ENCODE results near the gene SLC4A3.
A peak's percentile ranks its signal among the peaks of the same experiment; 100 is the strongest.

SLC4A3 gene

GRCh38 chr2:219609149-219609750 lies 18.2 kb upstream of the SLC4A3 start:
- Histone ChIP-seq H2BK120ac (ENCODE audit: low read depth, low read length) (no peak overlapping the region), H2BK5ac (ENCODE audit: low read length) (peak overlapping the region; percentile 53), H3K4me1 (ENCODE audit: control insufficient read depth in 2 of 2, insufficient read depth in 1 of 2, low read depth in 1 of 2, low read length in 2 of 2) (no peaks in the 10 kb centered on the region), H3K36me3 (replicated peaks in 1 of 2; ENCODE audit: control insufficient read depth in 2 of 2, insufficient read depth in 2 of 2, low read length in 2 of 2) (peaks cover 3 to 50% of the 10 kb centered on the region in 2 donors), H3K9me3 (replicated peaks in 1 of 2; ENCODE audit: control insufficient read depth in 2 of 2, insufficient read depth in 1 of 2, low read depth in 1 of 2, low read length in 2 of 2) (no peaks in the 10 kb centered on the region), H2BK12ac (ENCODE audit: low read length) (no peak overlapping the region), H2AK5ac (ENCODE audit: low read depth, low read length) (no peak overlapping the region), H3K4me2 (ENCODE audit: insufficient read depth, low read length, poor library complexity, severe bottlenecking) (no peak overlapping the region), H2AFZ (ENCODE audit: low read length) (no peak overlapping the region), H3K27me3 (ENCODE audit: control insufficient read depth in 3 of 3, insufficient read depth in 3 of 3, low read depth in 1 of 3, low read length in 3 of 3) (no peaks in the 10 kb centered on the region), H3K18ac (ENCODE audit: low read length) (no peak overlapping the region), H3K4me3 (ENCODE audit: low read length in 2 of 2) (no peak overlapping the region), H4K91ac (ENCODE audit: low read depth, low read length, poor library complexity) (no peak overlapping the region), H4K8ac (ENCODE audit: low read depth, low read length) (no peak overlapping the region), H3K4ac (ENCODE audit: low read length) (no peak overlapping the region), H2BK15ac (ENCODE audit: low read length) (no peak overlapping the region), H3K23ac (ENCODE audit: low read depth, low read length, poor library complexity) (no peak overlapping the region), H3K79me1 (ENCODE audit: low read depth, low read length) (no peaks in the 10 kb centered on the region), H3K27ac (replicated peaks; ENCODE audit: low read length) (no peak overlapping the region), H3K14ac (ENCODE audit: low read length) (peak overlapping the region; percentile 21), H3K9ac (ENCODE audit: low read depth, low read length, poor library complexity) (no peak overlapping the region)
- DNase-seq (ENCODE audit: low spot score), result no peak
- WGBS, 2 donors (ENCODE audit: extremely low coverage in 2 of 2, insufficient read length in 2 of 2, insufficient replicate concordance in 1 of 2), result no CpG with 5 or more reads among the region's 13 CpGs

GRCh38 chr2:219611306-219611705 lies 16.1 kb upstream of the SLC4A3 start:
- H3K14ac ChIP-seq (ENCODE audit: low read length), result no peak overlapping the region
- no peak for DNase-seq (ENCODE audit: low spot score)
- H3K18ac ChIP-seq (ENCODE audit: low read length), result peak overlapping the region; percentile 38
- H3K27me3 ChIP-seq (ENCODE audit: control insufficient read depth in 3 of 3, insufficient read depth in 3 of 3, low read depth in 1 of 3, low read length in 3 of 3), result no peaks in the 10 kb centered on the region
- H3K27ac ChIP-seq (replicated peaks; ENCODE audit: low read length), result no peak overlapping the region
- H2BK15ac ChIP-seq (ENCODE audit: low read length), result no peak overlapping the region
- H2BK5ac ChIP-seq (ENCODE audit: low read length), result no peak overlapping the region
- no peaks in the 10 kb centered on the region for H3K79me1 ChIP-seq (ENCODE audit: low read depth, low read length)
- no peak overlapping the region for H3K23ac ChIP-seq (ENCODE audit: low read depth, low read length, poor library complexity)
- H3K4ac ChIP-seq (ENCODE audit: low read length), result no peak overlapping the region
- H3K4me3 ChIP-seq (ENCODE audit: low read length in 2 of 2), result no peak overlapping the region
- no peak overlapping the region for H4K8ac ChIP-seq (ENCODE audit: low read depth, low read length)
- H3K9me3 ChIP-seq (replicated peaks in 1 of 2; ENCODE audit: control insufficient read depth in 2 of 2, insufficient read depth in 1 of 2, low read depth in 1 of 2, low read length in 2 of 2), result no peaks in the 10 kb centered on the region
- H2BK12ac ChIP-seq (ENCODE audit: low read length), result no peak overlapping the region
- no peaks in the 10 kb centered on the region for H3K4me1 ChIP-seq (ENCODE audit: control insufficient read depth in 2 of 2, insufficient read depth in 1 of 2, low read depth in 1 of 2, low read length in 2 of 2)
- H3K36me3 ChIP-seq (replicated peaks in 1 of 2; ENCODE audit: control insufficient read depth in 2 of 2, insufficient read depth in 2 of 2, low read length in 2 of 2), result peaks cover 2 to 49% of the 10 kb centered on the region in 2 donors
- H2AK5ac ChIP-seq (ENCODE audit: low read depth, low read length), result no peak overlapping the region
- H3K4me2 ChIP-seq (ENCODE audit: insufficient read depth, low read length, poor library complexity, severe bottlenecking), result no peak overlapping the region
- WGBS, 2 donors (ENCODE audit: extremely low coverage in 2 of 2, insufficient read length in 2 of 2, insufficient replicate concordance in 1 of 2), result no CpG with 5 or more reads among the region's 9 CpGs
- peak overlapping the region; percentile 61 for H2BK120ac ChIP-seq (ENCODE audit: low read depth, low read length)
- H3K9ac ChIP-seq (ENCODE audit: low read depth, low read length, poor library complexity), result no peak overlapping the region
- no peak overlapping the region for H2AFZ ChIP-seq (ENCODE audit: low read length)
- H4K91ac ChIP-seq (ENCODE audit: low read depth, low read length, poor library complexity), result no peak overlapping the region

- Histone ChIP-seq H3K4me3 (ENCODE audit: low read length in 2 of 2) (no peak overlapping the region), H2AK5ac (ENCODE audit: low read depth, low read length) (no peak overlapping the region), H3K9me3 (replicated peaks in 1 of 2; ENCODE audit: control insufficient read depth in 2 of 2, insufficient read depth in 1 of 2, low read depth in 1 of 2, low read length in 2 of 2) (no peaks in the 10 kb centered on the region), H3K14ac (ENCODE audit: low read length) (no peak overlapping the region), H3K4ac (ENCODE audit: low read length) (no peak overlapping the region), H2BK15ac (ENCODE audit: low read length) (no peak overlapping the region), H3K18ac (ENCODE audit: low read length) (no peak overlapping the region), H3K23ac (ENCODE audit: low read depth, low read length, poor library complexity) (no peak overlapping the region), H3K9ac (ENCODE audit: low read depth, low read length, poor library complexity) (no peak overlapping the region), H3K4me1 (ENCODE audit: control insufficient read depth in 2 of 2, insufficient read depth in 1 of 2, low read depth in 1 of 2, low read length in 2 of 2) (no peaks in the 10 kb centered on the region), H2AFZ (ENCODE audit: low read length) (no peak overlapping the region), H2BK120ac (ENCODE audit: low read depth, low read length) (peak overlapping the region; percentile 61), H3K79me1 (ENCODE audit: low read depth, low read length) (no peaks in the 10 kb centered on the region), H3K27ac (replicated peaks; ENCODE audit: low read length) (no peak overlapping the region), H3K36me3 (replicated peaks in 1 of 2; ENCODE audit: control insufficient read depth in 2 of 2, insufficient read depth in 2 of 2, low read length in 2 of 2) (peaks cover 2 to 43% of the 10 kb centered on the region in 2 donors), H2BK12ac (ENCODE audit: low read length) (no peak overlapping the region), H2BK5ac (ENCODE audit: low read length) (no peak overlapping the region), H4K91ac (ENCODE audit: low read depth, low read length, poor library complexity) (no peak overlapping the region), H3K4me2 (ENCODE audit: insufficient read depth, low read length, poor library complexity, severe bottlenecking) (no peak overlapping the region), H3K27me3 (ENCODE audit: control insufficient read depth in 3 of 3, insufficient read depth in 3 of 3, low read depth in 1 of 3, low read length in 3 of 3) (no peaks in the 10 kb centered on the region), H4K8ac (ENCODE audit: low read depth, low read length) (no peak overlapping the region)
- no peak for DNase-seq (ENCODE audit: low spot score)
- no CpG with 5 or more reads among the region's 12 CpGs for WGBS, 2 donors (ENCODE audit: extremely low coverage in 2 of 2, insufficient read length in 2 of 2, insufficient replicate concordance in 1 of 2)
Observed at GRCh38 chr2:219611866-219612576, 15.4 kb upstream of the SLC4A3 start.

- Histone ChIP-seq H3K4ac (ENCODE audit: low read length) (no peak overlapping the region), H3K9ac (ENCODE audit: low read depth, low read length, poor library complexity) (no peak overlapping the region), H4K8ac (ENCODE audit: low read depth, low read length) (no peak overlapping the region), H3K23ac (ENCODE audit: low read depth, low read length, poor library complexity) (peak overlapping the region; percentile 17), H3K18ac (ENCODE audit: low read length) (no peak overlapping the region), H4K91ac (ENCODE audit: low read depth, low read length, poor library complexity) (no peak overlapping the region), H3K14ac (ENCODE audit: low read length) (no peak overlapping the region), H3K9me3 (replicated peaks in 1 of 2; ENCODE audit: control insufficient read depth in 2 of 2, insufficient read depth in 1 of 2, low read depth in 1 of 2, low read length in 2 of 2) (no peaks in the 10 kb centered on the region), H3K27me3 (ENCODE audit: control insufficient read depth in 3 of 3, insufficient read depth in 3 of 3, low read depth in 1 of 3, low read length in 3 of 3) (no peaks in the 10 kb centered on the region), H2AFZ (ENCODE audit: low read length) (no peak overlapping the region), H3K36me3 (replicated peaks in 1 of 2; ENCODE audit: control insufficient read depth in 2 of 2, insufficient read depth in 2 of 2, low read length in 2 of 2) (peaks cover 2 to 40% of the 10 kb centered on the region in 2 donors), H2BK12ac (ENCODE audit: low read length) (no peak overlapping the region), H2BK5ac (ENCODE audit: low read length) (no peak overlapping the region), H2BK120ac (ENCODE audit: low read depth, low read length) (no peak overlapping the region), H3K4me3 (ENCODE audit: low read length in 2 of 2) (no peak overlapping the region), H2AK5ac (ENCODE audit: low read depth, low read length) (no peak overlapping the region), H2BK15ac (ENCODE audit: low read length) (no peak overlapping the region), H3K4me2 (ENCODE audit: insufficient read depth, low read length, poor library complexity, severe bottlenecking) (no peak overlapping the region), H3K4me1 (ENCODE audit: control insufficient read depth in 2 of 2, insufficient read depth in 1 of 2, low read depth in 1 of 2, low read length in 2 of 2) (no peaks in the 10 kb centered on the region), H3K27ac (replicated peaks; ENCODE audit: low read length) (no peak overlapping the region), H3K79me1 (ENCODE audit: low read depth, low read length) (no peaks in the 10 kb centered on the region)
- DNase-seq (ENCODE audit: low spot score), result no peak
- WGBS, 2 donors (ENCODE audit: extremely low coverage in 2 of 2, insufficient read length in 2 of 2, insufficient replicate concordance in 1 of 2), result no CpG with 5 or more reads among the region's 15 CpGs
Observed at GRCh38 chr2:219612577-219613286, 14.7 kb upstream of the SLC4A3 start.
